Measurements from ENCODE around the gene NEUROD1.

NEUROD1 gene

DNA sequence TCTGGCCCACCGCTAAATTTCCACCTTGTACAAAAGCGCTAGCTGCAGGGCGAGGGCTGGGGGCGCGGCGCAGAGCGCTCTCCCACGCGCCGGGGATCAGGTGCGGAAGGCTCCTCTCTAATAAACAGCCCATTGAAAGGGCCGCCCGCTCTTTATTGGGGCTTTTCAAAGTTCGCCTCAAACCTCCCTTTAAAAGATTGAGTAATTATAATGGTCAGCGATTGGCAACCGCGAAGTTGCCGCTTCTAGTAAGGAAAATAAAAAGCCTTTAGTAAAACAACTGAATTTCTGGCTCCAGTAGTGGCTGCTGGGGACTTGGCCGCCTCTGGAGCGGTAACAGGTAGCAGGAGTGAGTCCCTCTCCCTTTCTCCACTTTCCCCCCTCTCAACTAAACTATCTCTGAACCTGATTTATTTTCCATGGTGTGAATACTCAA is 755 bp downstream of the NEUROD1 start:
- no peak for DNase-seq

DNA sequence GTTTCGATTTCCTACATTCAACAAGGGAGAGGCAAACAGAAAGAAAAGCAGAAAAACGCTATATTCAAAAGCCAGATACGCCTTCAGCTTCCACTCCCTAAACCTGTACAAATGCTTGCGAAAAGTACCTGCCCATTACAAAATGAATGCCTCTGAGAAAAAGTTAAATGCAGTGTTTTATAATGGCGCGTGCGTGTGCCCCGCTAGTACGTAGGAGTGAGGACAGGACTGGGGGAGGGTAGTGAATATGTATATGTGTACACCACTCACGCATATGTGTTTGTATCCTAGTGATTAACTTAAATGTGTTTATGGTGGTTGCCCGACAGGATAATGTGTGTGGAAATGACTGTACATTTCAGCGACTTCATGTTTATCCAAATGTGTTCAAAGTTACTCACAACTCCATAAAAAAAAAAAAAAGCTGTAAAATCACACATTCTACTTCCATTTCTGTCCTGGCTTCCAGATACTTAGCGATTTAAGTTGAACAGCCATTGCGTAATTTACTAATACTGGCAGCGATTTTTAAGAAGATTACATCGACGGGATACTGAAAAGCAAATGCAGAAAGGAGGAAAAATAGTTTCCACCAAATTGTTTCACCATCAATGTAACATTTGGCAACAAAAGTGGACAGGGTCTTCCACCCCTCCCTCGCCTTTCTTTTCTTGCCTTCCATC is 1.3 kb downstream of the NEUROD1 start:
- no peak for DNase-seq

DNA sequence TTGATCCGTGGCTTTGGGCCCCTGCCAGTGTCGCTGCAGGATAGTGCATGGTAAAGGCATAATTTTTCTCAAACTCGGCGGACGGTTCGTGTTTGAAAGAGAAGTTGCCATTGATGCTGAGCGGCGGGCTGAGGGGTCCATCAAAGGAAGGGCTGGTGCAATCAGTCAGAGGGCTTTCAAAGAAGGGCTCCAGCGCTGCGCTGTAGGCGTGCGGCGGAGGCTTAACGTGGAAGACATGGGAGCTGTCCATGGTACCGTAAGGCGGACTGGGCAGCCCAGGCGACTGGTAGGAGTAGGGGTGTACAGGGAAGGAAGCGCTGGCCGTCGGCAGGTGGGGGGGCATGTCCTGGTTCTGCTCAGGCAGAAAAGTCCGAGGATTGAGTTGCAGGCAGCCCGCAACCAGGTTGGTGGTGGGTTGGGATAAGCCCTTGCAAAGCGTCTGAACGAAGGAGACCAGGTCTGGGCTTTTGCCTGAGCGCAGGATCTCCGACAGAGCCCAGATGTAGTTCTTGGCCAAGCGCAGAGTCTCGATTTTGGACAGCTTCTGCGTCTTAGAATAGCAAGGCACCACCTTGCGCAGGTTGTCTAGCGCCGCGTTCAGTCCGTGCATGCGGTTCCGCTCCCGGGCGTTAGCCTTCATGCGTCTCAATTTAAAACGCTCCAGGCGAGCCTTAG is 2.3 kb downstream of the NEUROD1 start:
- no peak for DNase-seq

DNA sequence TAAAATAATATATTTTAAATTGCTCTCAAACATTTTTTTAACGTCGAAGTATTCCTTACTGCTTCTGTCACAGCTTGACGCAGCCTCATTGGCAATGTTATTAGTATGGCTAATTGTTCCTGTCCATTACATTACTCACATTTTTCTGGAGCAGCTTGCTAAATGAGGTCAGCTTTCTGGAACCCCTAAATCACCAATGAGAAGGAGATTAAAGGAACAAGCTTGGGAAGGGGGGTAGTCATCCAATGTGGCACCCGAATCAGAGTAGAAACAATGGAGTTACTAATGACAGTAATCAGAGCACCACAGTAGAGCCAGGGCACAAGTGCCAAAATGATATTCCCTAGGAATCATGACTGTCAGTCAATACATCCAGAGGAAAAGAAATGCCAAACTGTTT is 5.1 kb downstream of the NEUROD1 start:
- no peak for DNase-seq

DNA sequence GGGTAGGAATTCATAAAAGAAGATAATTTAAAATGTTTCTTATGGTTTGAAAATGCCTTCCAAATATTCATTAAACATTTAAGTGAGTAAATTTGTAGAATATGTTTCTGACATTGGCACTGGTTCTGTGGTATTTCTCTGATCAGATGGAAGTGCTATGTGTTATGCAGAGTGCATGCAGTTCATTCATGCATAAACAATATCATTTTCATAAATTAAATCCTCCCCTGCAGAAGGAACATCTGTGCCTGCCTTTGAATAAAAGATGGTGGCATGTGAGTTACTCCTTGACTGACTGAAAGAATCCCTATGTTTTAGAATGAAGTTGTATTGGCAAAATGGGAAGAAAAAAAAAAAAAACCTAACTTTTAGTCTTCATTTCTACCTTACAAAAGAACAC is 5.9 kb downstream of the NEUROD1 start:
- DNase-seq: no peak

DNA sequence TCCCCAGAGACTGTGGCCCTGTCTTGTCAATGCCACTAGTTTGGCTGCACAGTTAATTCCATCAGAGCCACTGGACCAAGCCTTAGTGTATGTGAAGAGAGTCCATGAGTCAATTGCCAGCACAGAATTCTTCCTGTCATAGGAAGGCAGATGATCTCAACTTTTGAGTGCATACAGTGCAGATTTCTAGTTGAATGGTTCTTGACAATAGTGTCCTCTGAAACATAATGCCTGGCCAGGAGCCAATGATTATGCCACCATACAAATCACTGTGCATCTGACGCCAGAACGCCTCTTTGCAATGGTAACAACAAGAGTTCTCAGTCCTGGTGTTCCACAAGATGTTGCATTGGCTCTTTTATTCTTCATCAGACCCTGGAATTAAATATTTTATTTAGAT is 7.1 kb downstream of the NEUROD1 start:
- DNase-seq: no peak

DNA sequence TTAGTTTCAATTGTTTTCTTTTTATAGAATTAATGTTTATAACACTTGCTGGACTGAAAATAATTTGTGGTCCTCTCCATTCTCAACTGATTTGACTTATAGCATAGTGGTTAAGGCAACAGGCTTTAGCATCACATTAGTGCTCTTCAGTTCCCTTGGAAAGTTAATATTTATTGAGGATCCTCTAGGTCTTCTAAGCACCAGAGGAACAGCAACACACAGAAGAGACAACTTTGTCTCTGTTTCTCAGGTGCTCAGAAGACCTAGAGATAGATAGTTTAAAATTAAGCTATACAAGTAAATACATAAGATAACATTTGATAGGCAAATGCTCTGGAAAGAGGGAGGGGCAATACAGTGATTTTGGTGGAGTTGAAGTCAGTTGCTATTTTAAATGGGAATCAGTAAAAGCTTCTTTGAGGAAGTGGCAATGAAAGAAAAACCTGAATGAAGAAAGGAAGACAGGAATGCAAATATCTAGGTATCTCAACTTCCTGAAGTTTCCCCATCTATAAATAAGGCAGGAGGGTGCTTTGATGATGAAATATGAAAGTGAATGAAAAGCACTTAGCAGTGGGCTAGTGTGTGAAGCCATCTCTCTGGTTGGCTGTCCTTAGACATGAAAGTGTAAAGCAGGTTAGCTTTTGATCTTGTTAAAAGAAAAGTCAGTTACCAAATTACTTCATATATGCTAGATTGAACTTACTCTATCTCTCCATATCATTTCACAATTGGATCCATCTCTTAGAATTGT is 7.9 kb downstream of the NEUROD1 start:
- no peak for DNase-seq

DNA sequence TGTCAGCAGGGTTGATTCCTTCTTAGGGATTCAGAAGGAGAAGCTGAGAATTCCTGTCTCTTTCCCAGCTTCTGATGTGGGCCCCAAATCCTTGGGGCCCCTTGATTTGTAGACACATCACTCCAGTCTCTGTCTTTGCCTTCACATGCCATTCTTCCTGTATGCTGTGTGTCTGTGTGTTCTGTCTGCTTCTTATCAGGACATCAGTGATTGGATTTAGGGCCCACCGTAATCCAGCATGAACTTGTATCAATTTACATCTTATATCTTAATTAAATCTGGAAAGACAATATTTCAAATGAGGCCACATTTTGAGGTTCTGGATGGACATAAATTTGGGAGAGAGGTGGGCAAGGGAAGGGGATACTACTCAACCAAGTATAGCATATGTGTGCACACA is 9.7 kb downstream of the NEUROD1 start:
- no peak for DNase-seq

DNA sequence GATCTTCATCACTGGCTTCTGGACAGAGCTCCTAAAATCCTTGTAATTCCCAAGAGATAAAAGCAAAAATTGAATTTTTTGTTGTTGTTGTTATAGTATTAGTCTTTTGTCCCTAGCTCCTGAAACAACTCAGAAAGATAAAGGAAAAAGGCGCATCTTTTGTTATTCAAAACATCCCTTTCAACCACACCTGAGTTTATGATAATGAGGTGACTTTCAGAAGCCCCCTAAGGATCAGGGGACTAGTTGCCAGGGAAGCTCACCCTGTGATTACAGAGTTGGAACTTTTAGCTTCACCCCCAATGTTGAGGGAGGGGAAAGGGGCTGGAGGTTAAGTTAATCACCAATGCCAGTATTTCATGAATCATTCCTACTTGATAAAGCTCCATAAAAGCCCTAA is 13.1 kb downstream of the NEUROD1 start:
- DNase-seq: no peak

DNA sequence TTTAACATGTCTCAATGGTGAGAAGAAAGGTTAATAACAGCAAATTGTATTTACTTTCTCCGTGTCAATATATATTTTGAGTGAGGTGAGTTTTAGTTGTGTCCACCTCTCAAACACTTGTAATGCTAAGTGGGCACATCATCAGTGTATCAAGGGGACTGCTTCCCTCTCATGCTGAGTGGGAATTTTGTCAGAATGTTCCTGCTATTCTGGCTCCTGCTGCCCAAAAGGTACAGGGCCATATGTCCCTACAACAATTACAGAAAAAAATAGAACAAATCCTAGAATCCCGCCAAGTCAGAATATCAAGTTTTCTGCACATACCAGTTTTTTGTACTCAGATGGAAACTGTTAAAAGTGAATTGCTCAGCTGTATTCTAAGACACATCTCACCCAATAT is 18.0 kb downstream of the NEUROD1 start:
- DNase-seq: no peak

DNA sequence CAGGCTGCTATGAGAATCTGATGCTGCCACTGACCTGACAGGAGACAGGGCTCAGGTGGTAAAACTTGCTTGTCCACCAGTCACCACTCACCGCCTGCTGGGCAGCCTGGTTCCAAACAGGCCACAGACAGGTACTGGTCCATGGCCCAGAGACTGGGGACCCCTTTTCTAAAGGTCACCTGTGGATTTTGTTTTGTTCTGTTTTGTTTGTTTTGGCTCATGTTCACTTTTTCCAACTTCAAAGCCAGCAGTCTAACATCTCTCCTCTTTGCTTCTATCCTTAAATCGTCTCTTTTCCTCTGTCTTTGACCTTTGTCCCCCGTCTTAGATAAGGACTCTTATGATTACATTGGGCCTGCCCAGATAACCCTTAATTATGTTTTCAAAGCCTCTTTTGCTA is 20.1 kb downstream of the NEUROD1 start:
- DNase-seq: no peak

DNA sequence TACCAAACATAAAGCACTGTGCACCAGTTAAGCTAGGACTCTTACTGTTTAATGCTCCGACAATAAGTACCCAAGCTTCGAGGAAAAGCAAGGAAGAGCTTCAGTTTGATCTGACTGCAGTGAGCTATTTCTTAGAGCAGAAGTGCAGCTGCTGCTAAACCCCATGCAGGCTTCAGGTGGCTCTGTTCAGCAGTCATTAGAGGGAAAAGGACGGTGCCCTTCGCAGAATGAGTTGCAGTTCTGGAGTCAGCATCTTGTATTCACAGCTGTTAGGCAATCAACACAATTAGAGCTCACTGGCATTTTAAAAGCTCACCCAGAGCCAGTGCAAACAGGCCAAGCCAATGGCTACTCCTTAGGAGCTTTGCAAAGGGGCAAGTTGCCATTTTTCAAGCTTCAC is 21.9 kb downstream of the NEUROD1 start:
- no peak for DNase-seq

DNA sequence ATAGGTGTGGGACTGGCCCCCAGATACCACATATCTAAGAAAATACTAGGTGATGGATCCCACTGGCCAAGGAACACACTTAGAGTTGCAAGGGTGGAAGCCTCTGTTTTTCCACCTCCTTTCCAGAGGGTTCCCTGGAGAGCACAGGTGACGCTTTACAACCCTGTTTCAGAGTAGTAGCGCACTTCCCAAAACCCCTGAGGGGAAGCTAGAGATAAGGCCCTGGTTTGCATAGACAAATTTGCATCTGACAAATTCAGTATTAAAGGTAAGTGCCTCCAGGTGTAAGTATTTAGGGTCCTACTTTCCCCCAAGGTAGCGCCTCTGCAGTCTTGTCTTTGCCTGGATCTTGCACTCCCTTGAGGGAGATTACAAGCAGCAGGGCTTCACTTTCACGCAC is 22.9 kb downstream of the NEUROD1 start:
- no peak for DNase-seq

DNA sequence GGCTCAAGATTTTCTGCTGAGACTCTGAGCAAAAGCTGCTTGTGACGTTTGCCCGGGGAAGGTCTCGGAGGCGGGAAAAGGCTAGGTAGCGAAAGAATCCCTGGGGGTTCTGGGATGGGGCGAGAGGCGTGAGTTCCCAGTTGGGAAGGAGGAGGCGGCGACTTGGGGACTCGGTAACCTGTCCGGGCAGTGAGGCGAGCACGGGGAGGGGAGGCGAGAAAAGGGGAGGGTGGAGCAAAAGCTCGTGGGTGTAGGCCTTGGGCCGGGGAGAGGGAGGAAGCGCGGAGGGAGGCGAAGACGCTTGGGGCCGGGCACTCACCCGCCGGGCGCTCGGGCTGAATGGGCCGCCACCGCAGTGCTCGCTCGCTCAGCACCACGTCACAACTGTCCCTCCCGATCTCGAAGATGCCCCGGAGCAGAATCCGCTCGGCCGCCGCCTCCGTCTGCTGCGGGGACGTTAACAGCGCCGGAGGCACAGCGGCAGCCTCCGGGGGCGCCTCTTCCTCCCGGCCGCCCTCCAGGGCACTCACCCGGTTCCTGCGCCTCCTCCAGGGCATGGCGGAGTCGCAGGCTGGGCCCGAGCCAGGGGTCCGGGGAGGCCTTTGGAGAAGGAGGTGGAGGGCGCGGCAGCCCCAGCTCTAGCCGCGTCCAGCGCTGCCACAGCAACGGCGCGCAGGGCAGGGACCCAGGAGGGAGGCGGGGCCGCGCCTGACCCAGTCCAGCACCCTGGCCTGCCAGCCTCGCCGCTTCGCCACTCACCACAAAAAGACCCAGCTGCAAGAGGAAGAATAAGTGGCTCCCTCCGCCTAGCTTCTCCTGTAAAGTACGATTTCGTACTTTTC is 23.6 kb downstream of the NEUROD1 start, which contains the start of gene CERKL:
TSS of gene CERKL (minus strand) at position 656 of the 842 bp plus-strand sequence. CDS start at position 557, 99 bp downstream.
- no peak for DNase-seq

DNA sequence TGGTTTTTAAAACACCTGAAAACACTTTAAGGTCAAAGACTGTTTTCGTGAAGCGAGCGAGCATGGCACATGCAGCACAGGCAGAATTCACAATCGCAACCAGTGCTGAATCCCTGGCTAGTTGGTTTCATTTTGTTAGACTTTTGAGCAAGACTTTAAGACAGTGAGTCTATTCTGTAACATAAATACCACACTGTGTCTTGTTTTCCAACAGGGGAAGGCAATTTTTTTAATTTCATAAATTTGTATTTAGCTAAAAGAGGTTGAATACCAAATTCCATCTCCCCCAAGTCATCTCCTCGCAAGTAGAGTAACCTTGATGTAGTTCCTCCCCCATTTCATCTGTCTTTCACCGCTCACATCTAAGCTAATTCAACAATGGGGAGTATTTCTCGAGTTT is 24.8 kb downstream of the NEUROD1 start:
- no peak for DNase-seq

DNA sequence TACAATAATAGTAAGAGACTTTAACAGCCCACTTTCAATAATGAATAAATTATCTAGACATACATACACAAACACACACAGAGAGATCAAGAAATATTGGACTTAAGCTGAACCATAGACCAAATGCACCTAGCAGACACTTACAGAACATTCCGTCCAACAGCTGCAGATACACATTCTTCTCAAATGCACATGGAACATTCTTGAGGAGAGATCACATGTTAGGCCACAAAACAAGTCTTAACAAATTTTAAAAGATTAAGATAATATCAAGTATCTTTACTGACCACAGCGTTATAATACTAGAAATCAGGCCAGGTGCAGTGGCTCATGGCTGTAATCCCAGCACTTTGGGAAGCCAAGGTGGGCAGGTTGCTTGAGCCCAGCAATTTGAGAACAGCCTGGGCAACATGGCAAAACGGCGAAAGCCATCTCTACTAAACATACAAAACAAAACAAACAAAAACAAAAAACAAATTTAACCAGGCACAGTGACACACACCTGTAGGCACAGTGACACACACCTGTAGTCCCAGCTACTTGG is 30.8 kb downstream of the NEUROD1 start:
- no peak for DNase-seq

DNA sequence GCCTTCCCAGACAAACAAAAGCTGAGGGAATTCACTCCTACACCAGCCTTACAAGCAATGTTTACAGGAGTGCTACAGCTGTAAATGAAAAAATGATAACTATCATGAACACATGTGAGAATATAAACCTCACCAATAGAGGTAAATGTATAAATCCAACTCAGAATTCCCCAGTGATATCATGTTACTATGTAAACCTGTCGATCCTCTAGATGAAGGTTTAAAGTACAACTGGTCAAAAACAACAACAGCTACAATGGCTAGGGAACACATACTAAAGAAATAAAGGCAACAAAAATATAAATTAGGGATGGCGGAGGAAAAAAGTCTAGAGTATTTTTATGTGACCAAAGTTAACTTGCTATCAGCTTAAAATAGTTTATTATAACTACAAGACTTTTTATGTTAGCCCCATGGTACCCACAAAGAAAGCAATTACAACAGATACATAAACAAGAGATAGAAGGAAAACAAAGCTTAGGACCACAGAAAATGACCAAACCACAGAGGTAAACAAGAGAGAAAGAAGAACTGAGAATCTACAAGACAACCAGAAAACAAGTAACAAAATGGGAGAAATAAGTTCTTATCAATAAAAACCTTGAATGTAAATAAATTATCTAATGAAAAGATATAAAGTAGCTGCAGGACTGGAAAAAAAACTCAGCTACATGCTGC is 31.7 kb downstream of the NEUROD1 start:
- no peak for DNase-seq

DNA sequence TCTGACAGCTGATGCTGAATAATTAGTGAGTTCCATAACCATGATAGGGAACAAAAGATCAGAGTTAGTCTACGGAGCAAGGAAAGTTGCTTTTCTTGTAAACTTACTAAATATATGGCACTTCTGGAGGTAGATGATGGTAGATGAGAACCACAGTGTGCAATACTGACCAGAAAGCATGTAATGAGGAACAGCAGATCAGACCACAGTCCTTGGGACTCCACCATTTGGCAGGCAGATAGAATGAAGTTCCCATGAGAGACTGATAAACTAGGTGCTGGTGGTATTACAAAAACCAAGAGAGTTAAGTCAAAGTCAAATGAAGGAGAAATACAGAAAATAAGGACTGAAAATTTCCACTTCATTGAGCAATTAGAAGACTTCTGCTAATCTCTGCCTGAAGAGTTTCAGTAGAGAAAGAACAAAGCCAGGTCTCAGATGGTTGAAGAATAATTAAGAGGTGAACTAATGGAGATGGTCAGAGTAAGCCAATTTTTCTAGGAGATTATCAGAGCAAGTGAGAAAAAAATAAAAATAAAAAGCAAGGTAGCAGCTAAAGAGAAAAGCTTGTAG is 33.8 kb downstream of the NEUROD1 start:
- DNase-seq: no peak

DNA sequence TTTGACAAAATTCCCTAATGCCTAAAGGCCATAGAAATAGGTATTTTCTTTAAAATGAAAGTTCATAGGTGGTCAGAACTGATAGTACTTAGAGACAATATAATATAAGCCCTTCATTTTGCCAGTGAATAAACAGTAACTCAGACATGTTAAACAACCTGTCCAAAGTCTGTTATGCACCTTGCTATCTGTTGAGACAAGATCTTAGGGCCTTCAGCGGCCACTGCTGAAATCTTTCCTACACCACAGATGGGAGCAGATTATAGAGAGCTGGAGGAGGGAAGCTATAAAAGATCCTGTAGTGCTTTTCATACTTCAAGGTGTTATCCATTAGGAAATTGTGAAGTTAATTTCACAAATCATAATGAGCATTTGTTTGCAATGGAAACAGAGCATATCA is 37.2 kb downstream of the NEUROD1 start:
- DNase-seq: no peak

DNA sequence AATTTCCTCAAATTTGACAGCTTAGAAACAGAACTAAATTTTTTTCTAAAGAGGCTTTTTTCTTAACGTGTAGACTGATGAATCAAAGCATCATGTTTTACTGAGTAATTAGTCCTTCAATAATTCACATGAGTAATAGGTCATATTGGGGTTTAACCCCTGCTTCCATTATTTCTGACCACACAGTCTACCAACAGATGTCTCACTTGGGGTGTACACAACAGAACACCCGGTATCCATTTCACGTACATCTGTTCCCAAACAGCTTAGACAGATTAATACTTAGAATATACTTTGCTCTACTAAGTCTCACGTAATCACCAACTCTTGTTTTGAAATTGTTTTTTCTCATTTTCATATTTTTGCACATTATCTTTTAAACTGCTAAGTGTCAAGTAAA is 38.2 kb downstream of the NEUROD1 start:
- DNase-seq: no peak

DNA sequence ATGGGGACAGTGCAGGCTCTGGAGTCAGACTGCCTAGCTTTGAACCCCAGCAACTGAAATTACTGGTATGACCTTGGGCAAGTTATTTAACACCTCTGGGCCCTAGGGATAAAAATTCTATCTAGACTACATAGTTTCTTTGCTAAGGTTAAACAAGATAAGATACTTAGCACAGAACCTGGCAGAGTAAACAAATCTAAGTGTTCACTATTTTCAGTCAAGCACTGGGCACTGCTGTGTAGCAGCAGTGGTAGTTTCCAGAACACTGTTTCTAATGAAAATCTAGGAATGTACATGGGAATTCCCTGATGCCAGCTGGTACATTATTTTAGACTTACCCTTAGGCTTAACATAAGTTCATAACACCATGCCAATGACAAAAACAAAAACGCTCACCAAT is 40.6 kb downstream of the NEUROD1 start:
- DNase-seq: no peak
